ENCODE data around the gene RAB40C. TPM values are rescaled to one million over a fixed set of nuclear protein-coding genes. Genes with fewer than 3 reads are reported as not detected.

The RAB40C gene
- total and polyA plus RNA-seq, 9 of the 15 experiments (the other 6 are each of a cell fraction or from before 2014, with no cell fraction given), result 0.17 to 23.4 (median 8.7) TPM

DNA sequence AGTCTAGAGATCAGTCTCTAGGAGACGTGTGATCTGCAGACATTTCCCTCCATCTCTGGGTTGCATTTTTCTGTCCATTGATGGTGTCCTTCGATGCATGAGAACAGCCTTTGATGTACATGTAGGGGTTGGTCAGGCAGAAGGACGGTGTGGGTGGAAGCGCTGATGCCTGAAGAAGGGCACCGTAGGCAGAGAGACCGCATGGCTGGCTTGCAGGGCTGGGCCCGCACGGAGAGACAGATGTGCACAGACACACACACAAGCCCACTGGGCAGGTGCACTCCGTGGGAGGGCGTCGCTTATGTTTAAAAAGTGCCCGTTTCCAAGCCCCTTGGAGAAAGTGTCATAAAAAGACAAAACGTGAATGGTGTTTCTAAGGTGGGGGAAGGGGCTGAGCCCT, 25.3 kb downstream of the RAB40C start:
- CTCF ChIA-PET (ENCODE audit: low intra/inter-chr PET ratio), result no interaction called here
- BruUV-seq (replicated peaks), result no TSS peak
- TF ChIP-seq, protein P1, sequence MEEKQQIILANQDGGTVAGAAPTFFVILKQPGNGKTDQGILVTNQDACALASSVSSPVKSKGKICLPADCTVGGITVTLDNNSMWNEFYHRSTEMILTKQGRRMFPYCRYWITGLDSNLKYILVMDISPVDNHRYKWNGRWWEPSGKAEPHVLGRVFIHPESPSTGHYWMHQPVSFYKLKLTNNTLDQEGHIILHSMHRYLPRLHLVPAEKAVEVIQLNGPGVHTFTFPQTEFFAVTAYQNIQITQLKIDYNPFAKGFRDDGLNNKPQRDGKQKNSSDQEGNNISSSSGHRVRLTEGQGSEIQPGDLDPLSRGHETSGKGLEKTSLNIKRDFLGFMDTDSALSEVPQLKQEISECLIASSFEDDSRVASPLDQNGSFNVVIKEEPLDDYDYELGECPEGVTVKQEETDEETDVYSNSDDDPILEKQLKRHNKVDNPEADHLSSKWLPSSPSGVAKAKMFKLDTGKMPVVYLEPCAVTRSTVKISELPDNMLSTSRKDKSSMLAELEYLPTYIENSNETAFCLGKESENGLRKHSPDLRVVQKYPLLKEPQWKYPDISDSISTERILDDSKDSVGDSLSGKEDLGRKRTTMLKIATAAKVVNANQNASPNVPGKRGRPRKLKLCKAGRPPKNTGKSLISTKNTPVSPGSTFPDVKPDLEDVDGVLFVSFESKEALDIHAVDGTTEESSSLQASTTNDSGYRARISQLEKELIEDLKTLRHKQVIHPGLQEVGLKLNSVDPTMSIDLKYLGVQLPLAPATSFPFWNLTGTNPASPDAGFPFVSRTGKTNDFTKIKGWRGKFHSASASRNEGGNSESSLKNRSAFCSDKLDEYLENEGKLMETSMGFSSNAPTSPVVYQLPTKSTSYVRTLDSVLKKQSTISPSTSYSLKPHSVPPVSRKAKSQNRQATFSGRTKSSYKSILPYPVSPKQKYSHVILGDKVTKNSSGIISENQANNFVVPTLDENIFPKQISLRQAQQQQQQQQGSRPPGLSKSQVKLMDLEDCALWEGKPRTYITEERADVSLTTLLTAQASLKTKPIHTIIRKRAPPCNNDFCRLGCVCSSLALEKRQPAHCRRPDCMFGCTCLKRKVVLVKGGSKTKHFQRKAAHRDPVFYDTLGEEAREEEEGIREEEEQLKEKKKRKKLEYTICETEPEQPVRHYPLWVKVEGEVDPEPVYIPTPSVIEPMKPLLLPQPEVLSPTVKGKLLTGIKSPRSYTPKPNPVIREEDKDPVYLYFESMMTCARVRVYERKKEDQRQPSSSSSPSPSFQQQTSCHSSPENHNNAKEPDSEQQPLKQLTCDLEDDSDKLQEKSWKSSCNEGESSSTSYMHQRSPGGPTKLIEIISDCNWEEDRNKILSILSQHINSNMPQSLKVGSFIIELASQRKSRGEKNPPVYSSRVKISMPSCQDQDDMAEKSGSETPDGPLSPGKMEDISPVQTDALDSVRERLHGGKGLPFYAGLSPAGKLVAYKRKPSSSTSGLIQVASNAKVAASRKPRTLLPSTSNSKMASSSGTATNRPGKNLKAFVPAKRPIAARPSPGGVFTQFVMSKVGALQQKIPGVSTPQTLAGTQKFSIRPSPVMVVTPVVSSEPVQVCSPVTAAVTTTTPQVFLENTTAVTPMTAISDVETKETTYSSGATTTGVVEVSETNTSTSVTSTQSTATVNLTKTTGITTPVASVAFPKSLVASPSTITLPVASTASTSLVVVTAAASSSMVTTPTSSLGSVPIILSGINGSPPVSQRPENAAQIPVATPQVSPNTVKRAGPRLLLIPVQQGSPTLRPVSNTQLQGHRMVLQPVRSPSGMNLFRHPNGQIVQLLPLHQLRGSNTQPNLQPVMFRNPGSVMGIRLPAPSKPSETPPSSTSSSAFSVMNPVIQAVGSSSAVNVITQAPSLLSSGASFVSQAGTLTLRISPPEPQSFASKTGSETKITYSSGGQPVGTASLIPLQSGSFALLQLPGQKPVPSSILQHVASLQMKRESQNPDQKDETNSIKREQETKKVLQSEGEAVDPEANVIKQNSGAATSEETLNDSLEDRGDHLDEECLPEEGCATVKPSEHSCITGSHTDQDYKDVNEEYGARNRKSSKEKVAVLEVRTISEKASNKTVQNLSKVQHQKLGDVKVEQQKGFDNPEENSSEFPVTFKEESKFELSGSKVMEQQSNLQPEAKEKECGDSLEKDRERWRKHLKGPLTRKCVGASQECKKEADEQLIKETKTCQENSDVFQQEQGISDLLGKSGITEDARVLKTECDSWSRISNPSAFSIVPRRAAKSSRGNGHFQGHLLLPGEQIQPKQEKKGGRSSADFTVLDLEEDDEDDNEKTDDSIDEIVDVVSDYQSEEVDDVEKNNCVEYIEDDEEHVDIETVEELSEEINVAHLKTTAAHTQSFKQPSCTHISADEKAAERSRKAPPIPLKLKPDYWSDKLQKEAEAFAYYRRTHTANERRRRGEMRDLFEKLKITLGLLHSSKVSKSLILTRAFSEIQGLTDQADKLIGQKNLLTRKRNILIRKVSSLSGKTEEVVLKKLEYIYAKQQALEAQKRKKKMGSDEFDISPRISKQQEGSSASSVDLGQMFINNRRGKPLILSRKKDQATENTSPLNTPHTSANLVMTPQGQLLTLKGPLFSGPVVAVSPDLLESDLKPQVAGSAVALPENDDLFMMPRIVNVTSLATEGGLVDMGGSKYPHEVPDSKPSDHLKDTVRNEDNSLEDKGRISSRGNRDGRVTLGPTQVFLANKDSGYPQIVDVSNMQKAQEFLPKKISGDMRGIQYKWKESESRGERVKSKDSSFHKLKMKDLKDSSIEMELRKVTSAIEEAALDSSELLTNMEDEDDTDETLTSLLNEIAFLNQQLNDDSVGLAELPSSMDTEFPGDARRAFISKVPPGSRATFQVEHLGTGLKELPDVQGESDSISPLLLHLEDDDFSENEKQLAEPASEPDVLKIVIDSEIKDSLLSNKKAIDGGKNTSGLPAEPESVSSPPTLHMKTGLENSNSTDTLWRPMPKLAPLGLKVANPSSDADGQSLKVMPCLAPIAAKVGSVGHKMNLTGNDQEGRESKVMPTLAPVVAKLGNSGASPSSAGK (IDR thresholded peaks at IDR 0.05), result no peak
- no peak for TF ChIP-seq JUNB (CRISPR knock-in tag; conservative IDR thresholded peaks at IDR 0.05)

More for the DNA sequence above, 25.3 kb downstream of the RAB40C start:
- intact Hi-C loops (cut with micrococcal nuclease) (no loop called here), in situ Hi-C loops (cut with MboI) (no loop called here)
- no peak for DNase-seq (ENCODE audit: extremely low read depth in 1 of 4, low spot score in 3 of 4)
- Histone ChIP-seq H3K36me3 (ENCODE audit: control insufficient read depth, insufficient read depth, low read length) (peaks cover 6% of the 10 kb centered on the region; the same call in 1 of the 3 replicates), H3K4me2 (ENCODE audit: insufficient read depth, low read length) (no peak overlapping the region), H3K9me1 (ENCODE audit: control insufficient read depth, insufficient read depth, low read length) (no peaks in the 10 kb centered on the region), H3K4me3 (no peak overlapping the region), H3K9me3 (replicated peaks; ENCODE audit: control insufficient read depth, insufficient read depth, low read depth, low read length) (0 out of 2 replicates have a peak, but pooled peaks cover 4% of the 10 kb centered on the region), H3K4me1 (replicated peaks in 1 of 2; ENCODE audit: control insufficient read depth in 2 of 2, insufficient read depth in 2 of 2, low read length in 2 of 2) (peaks cover 0 to 29% of the 10 kb centered on the region in 2 experiments; a peak in 2 of 5 replicates), H3K27me3 (ENCODE audit: control insufficient read depth in 2 of 2, insufficient read depth in 2 of 2, low read length in 2 of 2) (no peaks in the 10 kb centered on the region), H4K20me1 (replicated peaks; ENCODE audit: control insufficient read depth, insufficient read depth, low read length) (no peaks in the 10 kb centered on the region), H3K27ac (ENCODE audit: extremely low read depth, low read depth, low read length) (no peak overlapping the region; the same call in 2 of the 3 replicates), H3K79me2 (ENCODE audit: control insufficient read depth, insufficient read depth, low read length) (peaks cover 3% of the 10 kb centered on the region; the same call in 2 of the 3 replicates), H3K9ac (ENCODE audit: insufficient read depth in 1 of 2, low read depth in 2 of 2, low read length in 2 of 2) (no peak overlapping the region), H2AFZ (ENCODE audit: low read depth, low read length) (no peak overlapping the region)
- 83% methylated on average over 13 of the region's 13 CpGs for WGBS (ENCODE audit: insufficient coverage, low coverage, missing lambda C conversion rate)
- no peak for ATAC-seq
- no peak for FAIRE-seq
- POLR2A ChIA-PET, result no interaction called here
